Forelimb muscle (tissue), 1 donor: ENCODE results near the gene KLHL28. TPM values are rescaled to one million over a fixed set of nuclear protein-coding genes. Genes with fewer than 3 reads are reported as not detected.
A peak's percentile ranks its signal among the peaks of the same experiment; 100 is the strongest.

ENCODE experiments used
- DNase-seq: peaks from one replicate; pipeline ENCODE4 v3.0.0-alpha.2; 2013; ENCODE audit warnings: low read depth
- polyA plus RNA-seq: library from polyadenylated mRNA; unstranded; fragments of 120-200 nt; gene quantifications from one replicate; pipeline ENCODE4 v1.2.1, GENCODE V29; 2013; ENCODE audit not compliant: insufficient read length

KLHL28 gene, protein sequence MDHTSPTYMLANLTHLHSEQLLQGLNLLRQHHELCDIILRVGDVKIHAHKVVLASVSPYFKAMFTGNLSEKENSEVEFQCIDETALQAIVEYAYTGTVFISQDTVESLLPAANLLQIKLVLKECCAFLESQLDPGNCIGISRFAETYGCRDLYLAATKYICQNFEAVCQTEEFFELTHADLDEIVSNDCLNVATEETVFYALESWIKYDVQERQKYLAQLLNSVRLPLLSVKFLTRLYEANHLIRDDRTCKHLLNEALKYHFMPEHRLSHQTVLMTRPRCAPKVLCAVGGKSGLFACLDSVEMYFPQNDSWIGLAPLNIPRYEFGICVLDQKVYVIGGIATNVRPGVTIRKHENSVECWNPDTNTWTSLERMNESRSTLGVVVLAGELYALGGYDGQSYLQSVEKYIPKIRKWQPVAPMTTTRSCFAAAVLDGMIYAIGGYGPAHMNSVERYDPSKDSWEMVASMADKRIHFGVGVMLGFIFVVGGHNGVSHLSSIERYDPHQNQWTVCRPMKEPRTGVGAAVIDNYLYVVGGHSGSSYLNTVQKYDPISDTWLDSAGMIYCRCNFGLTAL
- polyA plus RNA-seq, result 14.8 TPM

DNA sequence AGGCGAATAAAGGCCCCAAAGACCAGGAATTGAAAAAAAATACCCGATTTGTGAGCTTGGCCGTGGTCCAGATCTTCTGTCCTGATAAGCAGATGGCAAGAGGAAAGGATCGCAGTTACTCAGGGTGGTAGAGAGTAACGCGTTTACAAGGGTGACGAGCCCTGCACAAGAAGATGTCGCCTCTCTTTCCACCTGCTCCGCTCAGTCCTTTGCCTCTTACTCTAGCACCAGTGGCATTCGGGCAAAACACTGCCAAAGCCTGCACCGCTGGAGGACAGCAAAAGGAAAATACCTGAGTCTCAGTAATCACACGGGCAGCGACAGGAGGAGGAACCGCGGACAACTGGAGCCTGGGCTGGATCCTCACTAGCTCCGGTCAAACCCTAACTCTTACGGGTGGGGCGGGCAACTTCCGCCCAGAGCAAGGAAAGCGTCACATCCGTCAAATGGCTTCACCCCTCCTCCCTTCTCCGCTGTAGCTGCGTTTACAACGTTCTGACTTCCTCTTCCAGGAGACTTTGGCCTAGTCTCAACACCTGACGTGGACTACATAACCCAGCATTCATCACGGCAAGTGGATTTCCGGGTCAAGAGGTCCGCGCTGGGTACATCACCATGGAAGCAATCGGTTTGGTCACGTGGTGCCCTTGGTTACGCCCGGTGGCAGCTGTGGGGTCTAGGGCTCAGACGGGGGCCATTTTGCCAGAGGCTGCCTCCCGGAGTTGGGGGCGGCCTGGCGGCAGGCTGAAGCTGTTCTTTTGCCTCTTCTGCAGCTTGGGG, at the start of gene KLHL28, which contains the start of gene TOGARAM1:
TSS of gene KLHL28 (minus strand) at position 394 of the 780 bp plus-strand sequence. CDS start 16,019 bp downstream, outside the sequence.
TSS of gene TOGARAM1 (plus strand) at position 637 of the 780 bp plus-strand sequence. CDS start 232 bp downstream, outside the sequence.
- DNase-seq, result peak; percentile 100

DNA sequence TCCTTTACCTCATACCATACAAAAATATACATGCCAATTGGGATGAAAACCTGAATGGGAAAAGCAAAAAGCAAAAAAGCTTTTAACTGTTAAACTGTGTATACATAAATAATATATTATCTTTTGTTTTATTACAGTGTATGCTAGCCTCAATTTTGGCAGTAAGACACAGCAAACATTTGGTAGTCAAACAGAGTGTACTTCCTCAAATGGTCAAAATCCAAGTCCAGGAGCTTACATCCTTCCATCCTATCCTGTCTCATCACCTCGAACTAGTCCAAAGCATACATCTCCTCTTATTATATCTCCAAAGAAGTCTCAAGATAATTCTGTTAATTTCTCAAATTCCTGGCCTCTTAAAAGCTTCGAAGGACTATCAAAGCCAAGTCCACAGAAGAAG, 42.2 kb upstream of the KLHL28 start:
- no peak for DNase-seq

DNA sequence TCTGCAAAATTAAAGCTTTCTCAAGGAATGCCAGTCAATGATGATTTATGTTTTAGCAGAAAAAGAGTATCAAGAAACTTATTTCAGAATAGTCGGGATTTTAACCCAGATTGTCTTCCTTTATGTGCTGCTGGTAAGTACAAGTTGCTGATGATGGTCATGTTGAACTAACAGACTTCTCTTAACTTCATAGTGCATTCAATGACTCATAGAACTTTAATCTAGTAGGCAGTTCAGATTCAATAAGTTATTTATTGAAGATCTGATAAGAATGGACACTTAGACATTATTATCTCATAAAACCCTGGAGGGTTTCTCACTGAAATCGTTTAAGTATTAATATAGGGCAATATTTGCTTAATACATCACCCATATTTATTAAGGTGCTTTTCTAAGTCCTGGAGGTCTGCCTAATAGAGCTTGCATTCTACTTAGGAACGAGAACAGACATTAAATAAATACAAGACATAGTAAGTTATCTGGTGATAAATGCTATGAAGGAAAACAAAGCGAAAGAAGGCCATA, 34.1 kb upstream of the KLHL28 start:
- DNase-seq, result no peak

DNA sequence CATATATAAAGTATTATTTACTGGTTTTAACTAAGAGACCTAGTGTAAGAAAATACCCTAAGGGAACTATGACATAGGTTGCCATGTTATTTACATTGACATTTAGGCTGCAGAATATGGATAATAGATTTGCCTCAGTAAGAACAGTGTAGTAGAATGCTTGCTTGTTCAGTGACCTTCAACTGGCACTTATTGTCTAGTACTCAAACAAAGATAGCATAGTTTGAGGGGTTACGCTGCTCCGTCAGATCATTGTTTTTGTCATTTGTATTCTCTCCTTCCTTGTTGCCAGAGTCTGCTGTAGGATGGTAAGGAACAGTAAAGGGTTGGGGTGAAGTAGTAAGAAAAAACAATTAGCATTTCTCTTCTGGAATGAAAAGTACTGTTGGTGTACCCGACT, 33.4 kb upstream of the KLHL28 start:
- no peak for DNase-seq

DNA sequence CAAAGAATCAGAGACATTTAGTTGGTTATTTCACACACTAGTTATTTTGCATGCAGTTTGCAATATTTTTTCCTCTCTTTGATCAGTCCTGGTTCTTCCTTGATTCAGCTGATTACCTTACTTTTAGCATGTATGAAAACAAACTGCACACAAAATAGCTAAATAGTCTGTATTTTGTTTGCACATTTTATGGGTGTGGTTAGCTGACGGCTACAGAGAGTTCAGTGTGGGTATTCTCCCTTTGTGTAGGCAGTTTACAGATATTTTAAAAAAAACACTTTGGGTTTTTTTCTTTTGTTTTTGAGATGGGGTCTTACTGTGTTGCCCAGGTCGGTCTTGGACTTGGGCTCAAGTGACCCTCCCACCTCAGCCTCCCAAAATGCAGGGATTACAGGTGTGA, 28.8 kb upstream of the KLHL28 start:
- DNase-seq, result no peak

DNA sequence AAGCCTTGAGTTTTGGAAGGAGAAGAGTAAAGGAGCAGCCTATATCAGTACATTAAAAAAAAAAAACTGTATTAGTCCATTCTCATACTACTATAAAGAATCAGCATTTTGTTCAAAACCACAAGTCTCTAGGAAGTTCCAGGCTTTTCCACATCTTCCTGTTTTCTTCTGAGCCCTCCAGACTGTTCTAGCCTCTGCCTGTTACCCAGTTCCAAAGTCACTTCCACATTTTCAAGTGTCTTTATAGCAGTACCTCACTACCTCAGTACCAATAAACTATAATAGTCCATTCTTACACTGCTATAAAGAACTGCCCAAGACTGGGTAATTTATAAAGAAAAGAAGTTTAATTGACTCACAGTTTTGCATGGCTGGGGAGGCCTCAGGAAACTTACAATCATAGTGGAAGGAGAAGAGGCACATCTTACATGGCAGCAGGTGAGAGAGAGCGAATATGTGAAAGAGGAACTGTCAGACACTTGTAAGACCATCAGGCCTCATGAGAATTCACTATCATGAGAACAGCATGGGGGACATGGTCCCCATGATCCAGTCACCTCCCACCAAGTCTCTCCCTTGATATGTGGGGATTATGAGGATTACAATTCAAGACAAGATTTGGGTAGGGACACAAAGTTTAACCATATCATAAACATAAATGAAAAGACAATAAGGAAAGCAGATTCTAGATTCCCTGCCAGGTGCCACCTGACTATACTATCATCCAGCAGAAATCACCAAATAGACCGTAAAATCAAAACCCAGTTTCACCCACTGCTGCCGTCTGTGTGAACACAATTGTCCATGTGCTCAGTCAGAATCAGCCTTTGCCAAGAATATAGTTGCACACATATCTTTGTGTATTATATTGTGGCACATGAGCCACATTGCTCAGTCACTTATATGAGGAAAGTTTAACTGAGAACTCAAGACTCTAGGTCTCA, 28.0 kb upstream of the KLHL28 start:
- no peak for DNase-seq

DNA sequence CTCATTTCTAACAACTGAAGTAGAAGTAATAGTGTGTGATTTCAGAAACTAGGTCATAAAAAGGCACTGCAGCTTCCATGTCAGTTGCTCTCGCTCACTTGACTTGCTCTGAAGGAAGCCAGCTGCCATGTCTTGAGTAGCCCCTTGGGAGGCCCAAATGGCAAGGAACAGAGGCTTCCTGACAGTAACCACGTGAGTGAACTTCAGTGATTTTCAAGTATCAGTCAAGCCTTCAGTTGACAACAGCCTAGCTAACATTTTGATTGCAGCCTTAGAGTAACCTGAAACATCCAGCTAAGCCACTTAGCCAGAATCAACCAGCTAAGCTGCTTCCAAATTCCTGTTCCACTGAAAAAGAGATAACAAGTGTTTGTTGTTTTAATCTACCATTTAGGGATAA, 26.9 kb upstream of the KLHL28 start:
- DNase-seq, result no peak

DNA sequence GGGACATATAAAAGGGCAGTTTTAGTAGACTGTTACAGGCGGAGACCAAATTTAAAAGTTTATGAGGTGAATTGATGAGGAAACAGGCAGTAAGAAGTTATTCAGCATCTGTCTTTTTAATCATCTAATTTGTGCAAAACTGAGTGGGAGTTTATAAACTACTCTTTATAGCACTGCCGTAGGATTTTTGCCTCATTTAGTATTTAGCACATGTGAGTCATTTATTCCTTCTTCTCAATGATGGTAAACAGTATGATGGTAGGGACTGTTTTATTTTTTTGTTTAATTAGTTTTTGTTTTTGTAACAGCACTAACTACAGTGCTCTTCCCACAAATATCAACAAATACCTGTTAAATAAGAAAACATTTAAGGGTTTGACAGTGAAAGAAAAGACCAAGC, 20.8 kb upstream of the KLHL28 start:
- DNase-seq, result no peak

DNA sequence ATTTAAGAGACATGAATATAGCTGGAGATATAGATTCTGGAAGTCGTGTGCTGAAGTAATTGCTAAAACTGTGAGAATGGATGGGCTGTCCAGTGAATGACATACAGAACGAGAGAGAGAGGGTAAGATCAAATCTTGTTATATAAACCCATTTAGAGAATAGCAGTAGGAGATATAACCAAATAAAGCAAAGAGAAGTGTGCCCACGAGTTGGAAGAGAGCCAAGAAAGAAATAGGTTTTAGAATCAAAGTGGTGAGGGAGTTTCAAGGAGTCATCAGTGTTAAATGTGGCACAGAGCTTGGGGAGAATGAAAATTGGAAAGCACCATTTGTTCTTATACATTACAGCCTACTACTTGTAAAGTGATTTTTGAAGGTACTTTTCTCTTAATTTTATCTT, 19.5 kb upstream of the KLHL28 start:
- DNase-seq, result no peak

DNA sequence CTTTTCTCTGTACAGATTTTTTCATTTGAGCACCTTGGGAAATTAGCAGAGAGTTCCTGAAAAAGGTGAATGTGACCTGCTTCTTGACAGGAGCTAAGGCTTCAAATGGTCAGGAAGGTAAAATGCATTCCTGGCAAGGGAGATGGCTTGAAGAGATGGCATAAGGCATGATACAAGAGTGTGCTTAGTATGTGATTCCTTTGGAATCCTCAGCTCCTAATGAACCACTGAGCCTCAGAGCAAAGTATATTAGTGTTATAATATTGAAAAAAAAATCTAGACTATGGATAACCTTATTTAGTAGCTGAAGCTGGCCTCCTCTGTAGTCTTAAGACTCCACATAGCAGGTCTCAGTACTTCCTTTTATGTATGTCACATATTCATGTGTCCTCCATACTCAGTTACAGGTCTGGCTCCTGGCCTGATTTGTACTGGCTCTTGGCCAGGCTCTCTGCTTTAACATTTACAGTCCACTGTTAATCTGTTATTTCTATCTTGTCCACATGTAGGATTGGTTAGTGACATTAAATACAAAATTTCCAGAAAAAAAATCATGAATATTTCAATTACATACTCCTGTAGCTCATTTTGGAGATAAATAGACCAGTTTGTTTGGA, 18.1 kb upstream of the KLHL28 start:
- no peak for DNase-seq

DNA sequence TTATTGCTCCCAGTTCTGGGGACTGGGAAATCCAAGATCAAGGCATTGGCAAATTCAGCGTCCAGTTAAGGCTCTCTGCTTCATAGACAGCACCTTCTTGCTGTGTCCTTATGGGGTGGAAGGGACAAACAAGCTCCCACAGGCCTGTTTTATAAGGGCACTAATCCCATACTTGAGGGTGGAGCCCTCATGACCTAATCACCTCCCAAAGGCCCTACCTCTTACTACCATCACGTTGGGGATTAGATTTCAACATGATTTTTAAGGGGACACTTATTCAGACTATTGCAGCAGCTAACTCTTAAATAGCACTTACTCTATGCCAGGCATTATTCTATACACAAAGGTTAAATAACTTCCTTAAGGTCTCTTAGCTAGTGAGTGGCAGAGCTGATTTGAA, 17.5 kb upstream of the KLHL28 start:
- DNase-seq, result no peak

DNA sequence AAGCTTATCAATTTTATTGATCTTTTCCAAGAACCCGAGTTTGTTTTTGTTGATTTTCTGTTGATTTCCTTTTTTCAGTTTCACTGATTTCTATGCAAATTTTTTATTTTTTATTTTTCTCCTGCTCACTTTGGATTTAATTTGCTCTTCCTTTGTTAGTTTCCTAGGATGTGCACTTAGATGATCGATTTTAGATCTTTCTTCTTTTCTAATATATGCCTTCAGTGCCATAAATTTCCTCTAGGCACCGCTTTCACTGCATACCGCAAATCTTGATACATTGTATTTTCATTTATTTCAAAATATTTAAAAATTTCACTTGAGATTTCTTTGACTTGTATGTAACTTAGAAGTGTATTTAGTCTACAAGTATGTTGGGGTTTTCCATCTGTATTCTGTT, 9.7 kb upstream of the KLHL28 start:
- no peak for DNase-seq

DNA sequence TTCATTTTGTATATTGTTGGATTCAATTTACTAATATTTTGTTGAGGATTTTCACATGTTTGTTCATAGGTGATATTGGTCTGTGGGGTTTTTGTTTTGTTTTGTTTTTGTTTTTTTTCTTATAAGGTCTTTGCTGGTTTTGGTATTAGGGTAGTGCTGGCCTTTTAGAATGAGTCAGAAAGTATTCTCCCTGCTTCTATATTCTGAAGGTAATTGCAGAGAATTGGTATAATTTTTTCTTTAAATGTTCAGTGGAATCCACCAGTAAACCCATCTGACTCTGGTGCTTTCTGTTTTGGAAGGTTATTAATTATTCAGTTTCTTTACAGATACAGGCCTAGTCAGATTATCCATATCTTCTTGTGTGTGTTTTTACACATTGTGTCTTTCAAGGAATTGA, 9.2 kb upstream of the KLHL28 start:
- DNase-seq, result no peak

DNA sequence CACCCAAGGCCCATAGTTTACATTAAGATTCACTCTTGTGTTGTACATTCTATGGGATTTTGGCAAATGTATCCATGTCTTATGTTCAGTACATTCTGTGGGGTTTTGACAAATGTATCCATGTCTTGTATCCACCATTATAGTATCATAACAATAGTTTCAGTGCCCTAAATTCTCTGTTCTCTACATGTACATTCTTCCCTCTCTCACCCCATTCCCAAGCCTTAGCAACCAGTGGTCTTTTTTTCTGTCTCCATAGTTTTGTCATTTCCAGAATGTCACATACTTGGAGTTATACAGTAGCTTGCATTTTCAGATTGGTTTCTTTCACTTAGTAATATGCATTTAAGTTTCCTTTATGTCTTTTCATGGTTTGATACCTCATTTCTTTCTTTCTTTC, 7.0 kb upstream of the KLHL28 start:
- no peak for DNase-seq

DNA sequence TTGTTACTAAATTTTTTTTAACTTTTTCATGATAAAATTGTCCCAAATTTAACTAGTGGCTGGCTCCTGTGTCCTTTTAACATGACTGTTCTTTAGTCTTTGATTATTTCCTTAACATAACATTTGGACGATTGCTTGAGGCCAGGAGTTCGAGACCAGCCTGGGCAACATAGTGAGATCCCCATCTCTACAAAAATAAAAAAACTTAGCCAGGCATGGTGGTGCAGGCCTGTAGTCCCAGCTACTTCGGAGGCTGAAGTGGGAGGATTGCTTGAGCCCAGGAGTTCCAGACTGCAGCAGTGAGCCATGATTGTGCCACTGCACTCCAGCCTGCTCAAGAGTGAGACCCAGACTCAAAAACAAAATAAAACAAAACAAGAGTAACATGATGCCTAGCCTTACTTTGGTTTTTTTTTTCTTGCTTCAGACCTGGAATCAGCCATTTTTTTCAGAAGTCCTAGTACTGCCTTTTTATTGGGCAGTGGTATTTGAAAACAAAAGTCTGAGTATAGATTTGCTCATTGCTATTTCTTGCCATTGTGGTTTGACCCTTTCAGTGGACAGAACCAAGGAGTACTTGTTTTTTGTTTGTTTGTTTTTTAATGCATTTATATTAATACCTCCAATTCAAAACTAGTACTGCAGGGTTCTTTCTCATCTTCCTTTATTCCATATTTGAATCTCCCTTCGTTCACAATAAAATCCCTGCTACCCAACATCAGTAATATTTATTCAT, 5.0 kb upstream of the KLHL28 start:
- DNase-seq, result no peak

DNA sequence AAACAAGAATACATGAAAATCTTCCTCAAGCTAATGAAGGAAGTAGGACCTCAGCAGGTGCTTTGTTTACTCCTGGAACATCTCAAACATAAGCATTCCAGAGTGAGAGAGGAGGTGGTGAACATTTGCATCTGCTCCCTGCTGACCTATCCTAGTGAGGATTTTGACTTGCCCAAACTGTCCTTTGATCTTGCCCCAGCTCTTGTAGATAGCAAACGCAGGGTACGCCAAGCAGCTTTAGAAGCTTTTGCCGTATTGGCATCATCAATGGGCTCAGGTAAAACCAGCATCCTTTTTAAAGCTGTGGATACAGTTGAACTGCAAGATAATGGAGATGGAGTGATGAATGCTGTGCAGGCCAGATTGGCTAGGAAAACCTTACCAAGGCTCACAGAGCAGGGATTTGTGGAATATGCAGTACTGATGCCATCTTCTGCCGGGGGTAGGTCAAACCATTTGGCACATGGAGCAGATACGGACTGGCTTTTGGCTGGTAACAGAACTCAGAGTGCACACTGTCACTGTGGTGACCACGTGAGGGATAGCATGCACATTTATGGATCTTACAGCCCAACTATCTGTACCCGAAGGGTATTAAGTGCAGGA, 2.1 kb upstream of the KLHL28 start:
- no peak for DNase-seq

DNA sequence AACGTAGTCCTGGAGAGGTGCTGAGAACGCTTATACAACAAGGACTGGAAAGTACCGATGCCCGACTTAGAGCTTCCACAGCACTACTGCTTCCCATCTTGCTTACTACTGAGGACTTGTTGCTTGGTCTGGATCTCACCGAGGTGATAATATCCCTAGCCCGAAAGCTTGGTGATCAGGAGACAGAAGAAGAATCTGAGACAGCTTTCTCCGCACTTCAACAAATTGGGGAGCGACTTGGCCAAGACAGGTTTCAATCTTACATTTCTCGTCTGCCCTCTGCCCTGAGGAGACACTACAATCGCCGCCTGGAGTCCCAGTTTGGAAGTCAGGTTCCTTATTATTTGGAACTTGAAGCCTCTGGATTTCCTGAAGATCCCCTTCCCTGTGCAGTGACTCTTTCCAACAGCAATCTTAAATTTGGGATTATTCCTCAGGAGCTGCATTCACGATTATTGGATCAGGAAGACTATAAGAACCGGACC, 1.3 kb upstream of the KLHL28 start:
- no peak for DNase-seq

DNA sequence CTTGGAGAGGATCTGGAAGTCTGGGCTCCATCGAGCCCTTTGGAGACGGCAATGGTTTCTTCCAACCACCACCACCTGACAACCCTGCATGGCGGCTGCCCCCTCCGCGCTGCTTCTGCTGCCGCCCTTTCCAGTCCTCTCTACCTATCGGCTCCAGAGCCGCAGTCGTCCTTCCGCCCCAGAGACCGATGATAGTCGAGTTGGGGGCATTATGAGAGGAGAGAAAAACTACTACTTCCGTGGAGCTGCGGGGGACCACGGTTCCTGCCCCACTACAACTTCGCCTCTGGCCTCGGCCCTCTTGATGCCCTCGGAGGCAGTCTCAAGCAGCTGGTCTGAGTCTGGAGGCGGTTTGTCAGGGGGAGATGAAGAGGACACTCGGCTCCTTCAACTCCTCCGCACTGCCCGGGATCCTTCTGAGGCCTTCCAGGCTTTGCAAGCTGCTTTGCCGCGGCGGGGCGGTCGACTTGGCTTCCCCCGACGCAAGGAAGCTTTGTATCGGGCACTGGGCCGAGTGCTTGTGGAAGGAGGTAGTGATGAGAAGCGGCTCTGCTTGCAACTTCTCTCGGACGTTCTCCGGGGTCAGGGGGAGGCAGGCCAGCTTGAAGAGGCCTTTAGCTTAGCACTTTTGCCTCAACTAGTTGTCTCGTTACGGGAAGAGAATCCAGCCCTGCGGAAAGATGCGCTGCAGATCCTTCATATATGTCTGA, 742 bp upstream of the KLHL28 start:
- DNase-seq, result no peak

DNA sequence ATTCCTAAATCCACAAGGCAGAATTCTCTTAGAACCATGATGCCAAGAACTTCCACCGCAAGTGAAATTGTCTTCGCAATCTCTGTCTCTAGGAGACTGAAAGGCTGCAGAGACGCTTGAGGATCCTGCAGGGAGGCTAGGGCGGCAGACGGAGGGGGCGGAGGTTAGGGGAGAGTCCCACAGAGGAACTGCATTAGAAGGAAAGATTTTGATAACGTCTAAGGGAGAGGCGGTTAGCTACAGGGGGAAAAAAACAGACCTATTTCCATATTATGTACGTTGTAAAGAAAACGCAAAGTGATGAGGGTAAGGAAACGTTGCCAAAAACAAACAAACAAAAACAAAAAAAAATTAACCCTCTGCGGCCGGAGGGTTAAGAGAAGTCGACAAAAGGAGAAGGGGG, 595 bp downstream of the KLHL28 start:
- DNase-seq, result no peak
